Measurements from ENCODE around the gene LEMD2. TPM values are rescaled to one million over a fixed set of nuclear protein-coding genes. Genes with fewer than 3 reads are reported as not detected.

LEMD2 gene
- total RNA-seq, 1 donor from 2014 or later = 58.5 TPM

- no peak for DNase-seq
Observed at GRCh38 chr6:33733709-33734007, 55.3 kb downstream of the LEMD2 start.

- DNase-seq = no peak
Observed at GRCh38 chr6:33732817-33733708, 55.9 kb downstream of the LEMD2 start.

- no peak for DNase-seq
Observed at GRCh38 chr6:33732385-33732784, 56.5 kb downstream of the LEMD2 start.

GRCh38 chr6:33731751-33732282 is 57.1 kb downstream of the LEMD2 start:
- no peak for DNase-seq

GRCh38 chr6:33731035-33731434 is 57.9 kb downstream of the LEMD2 start:
- DNase-seq = no peak

- DNase-seq = no peak
Observed at GRCh38 chr6:33730611-33731010, 58.3 kb downstream of the LEMD2 start.

GRCh38 chr6:33729059-33729458 is 59.9 kb downstream of the LEMD2 start:
- no peak for DNase-seq

- no peak for DNase-seq
Observed at GRCh38 chr6:33728438-33728837, 60.5 kb downstream of the LEMD2 start.

GRCh38 chr6:33727932-33728331 is 61.0 kb downstream of the LEMD2 start:
- no peak for DNase-seq

- no peak for DNase-seq
Observed at GRCh38 chr6:33727126-33727525, 61.8 kb downstream of the LEMD2 start.

GRCh38 chr6:33726696-33727095 is 62.2 kb downstream of the LEMD2 start:
- DNase-seq = no peak

GRCh38 chr6:33725891-33726673 is 62.8 kb downstream of the LEMD2 start:
- DNase-seq = no peak

- no peak for DNase-seq
Observed at GRCh38 chr6:33725222-33725621, 63.7 kb downstream of the LEMD2 start.

- DNase-seq = no peak
Observed at GRCh38 chr6:33724102-33725023, 64.6 kb downstream of the LEMD2 start.

- no peak for DNase-seq
Observed at GRCh38 chr6:33723371-33724085, 65.4 kb downstream of the LEMD2 start.

GRCh38 chr6:33722103-33722623 is 66.8 kb downstream of the LEMD2 start:
- no peak for DNase-seq

GRCh38 chr6:33721508-33721907 is 67.4 kb downstream of the LEMD2 start:
- DNase-seq = no peak
